ENCODE results near the gene BAD.

GRCh38 chr11:64275841-64276240 is 8.6 kb downstream of the BAD start:
- TF ChIP-seq TAF1 (IDR thresholded peaks at IDR 0.05; ENCODE audit: borderline replicate concordance, low read depth, low read length) (no peak), POLR2A (IDR thresholded peaks at IDR 0.05; ENCODE audit: low read depth, low read length) (no peak)

Measured in GM12892 (cell line).